ENCODE measurements around the gene ABCA4.

ABCA4 gene

GRCh38 chr1:94079989-94080388 lies 41.0 kb downstream of the ABCA4 start:
- DNase-seq = no peak

DNA sequence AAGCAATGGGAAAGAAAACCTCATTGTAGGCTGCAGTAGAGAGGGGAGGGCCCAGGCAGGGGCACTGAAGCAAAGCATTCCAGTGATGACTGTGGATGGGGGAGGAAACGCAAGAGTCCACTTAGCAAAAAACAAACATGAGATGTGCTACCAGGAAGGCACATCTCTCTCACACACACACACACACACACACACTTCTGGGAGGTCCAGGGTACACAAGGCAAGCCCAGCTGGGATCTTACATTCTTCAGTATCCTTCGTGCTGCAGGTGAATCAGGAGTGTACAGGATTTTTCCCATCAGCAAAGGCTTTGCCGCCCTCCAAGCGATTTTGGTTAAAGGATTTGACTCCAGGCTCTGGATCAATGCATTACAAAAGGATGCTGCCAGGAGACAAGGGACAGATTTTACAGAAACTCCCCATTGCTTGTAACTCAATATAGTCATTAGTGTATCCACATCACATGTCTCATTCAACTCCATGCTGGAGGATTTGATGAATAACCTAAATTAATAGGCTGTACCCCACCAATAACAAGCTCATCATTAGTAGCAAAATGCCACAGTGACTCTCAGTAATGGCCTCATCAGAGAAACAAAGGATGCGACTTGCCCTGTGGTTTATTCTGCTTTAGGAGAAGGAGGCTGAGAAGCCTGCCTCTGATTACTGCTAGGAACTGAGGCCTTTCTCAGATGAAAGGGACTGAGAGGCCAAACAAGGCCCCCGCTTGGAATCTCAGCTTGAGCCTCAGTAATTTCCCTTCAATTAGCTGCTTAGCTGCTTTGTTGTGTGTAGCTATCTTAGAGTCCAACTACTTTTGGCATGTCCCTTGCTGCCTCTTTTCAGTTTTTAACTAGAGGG lies 41.6 kb downstream of the ABCA4 start:
- DNase-seq = no peak

- DNase-seq = no peak
These were observed 48.0 kb downstream of the ABCA4 start for GRCh38 chr1:94072840-94073522.

- no peak for DNase-seq
These were observed 49.0 kb downstream of the ABCA4 start for GRCh38 chr1:94071976-94072375.

DNA sequence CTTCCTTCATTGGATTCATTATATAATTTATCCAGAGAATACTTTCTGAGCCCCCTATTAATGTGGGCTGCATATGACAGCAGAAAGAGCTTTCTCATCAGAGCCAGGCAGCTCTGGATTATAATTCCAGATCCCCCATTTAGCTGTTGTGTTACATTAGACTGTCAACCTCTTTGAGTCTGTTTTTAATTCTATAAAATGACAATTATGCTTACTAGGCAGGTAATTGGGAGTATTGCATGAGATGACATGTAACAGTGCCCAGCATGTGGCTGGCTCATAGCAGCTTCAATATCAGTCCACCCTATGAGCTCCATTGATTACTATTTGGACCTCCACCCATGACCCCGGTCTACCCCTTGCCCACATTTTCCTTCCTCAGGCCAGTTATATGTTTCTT lies 49.6 kb downstream of the ABCA4 start:
- no peak for DNase-seq

DNA sequence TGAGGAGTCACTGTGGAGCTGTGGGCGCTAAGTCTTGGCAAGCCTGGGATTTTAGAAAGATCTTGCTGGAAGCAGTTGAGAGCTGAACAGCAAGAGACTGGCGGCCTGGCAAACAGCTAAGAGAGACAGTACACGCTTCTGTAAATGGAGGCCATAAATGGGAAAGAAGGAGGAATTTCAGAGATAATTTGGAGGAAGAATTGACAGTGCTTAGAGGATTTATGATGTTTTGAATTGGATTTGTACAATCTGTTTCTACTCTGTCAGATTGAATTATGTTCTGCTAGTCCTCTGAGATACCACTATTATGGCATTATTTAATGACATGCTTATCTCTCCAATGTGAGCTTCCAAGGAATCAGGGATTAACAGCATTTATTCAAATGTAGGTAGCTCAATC lies 50.1 kb downstream of the ABCA4 start:
- no peak for DNase-seq

- no peak for DNase-seq
These were observed 51.0 kb downstream of the ABCA4 start for GRCh38 chr1:94069919-94070285.

DNA sequence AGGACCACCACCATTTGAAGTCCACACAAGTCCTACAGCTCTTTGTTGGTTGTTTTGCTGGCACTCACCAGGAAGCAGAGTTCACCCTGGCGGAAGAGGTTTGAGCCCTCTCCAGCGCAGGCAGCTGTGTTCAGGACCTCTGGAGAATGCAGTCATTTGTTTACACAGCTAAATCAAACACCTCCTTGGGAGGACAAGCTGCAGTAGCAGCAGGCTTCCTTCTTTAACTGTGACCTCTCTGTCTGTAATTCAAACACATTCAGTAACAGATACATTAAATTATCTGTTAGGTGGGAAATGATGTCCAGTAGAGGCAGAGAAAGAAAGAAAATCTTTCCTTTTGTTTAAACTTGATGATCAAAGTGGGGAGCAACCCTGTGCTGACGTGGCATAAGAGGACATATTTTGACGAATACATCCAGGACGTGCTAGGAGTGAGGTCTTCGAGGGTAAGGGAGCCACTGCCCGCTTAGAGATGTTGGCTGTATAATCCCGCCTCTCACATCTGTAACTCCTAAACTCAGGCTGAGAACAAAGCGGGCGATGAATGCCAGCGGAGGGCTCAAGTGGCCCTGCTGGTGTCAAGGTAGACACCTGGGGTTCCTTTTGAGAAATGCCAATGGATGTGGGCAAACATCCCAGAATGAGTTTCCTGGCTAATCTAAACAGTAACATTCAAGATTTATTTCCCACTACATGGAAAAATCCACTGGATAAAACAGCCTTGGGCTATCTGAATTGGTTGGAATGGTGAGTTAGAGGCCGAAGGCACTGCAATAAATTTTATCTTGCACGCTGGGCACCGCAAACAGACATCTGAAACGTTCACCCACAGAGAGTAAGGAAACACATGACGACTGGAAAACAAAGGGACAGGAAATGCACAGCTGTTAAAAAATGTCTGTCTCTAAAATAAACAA lies 51.7 kb downstream of the ABCA4 start:
- no peak for DNase-seq

DNA sequence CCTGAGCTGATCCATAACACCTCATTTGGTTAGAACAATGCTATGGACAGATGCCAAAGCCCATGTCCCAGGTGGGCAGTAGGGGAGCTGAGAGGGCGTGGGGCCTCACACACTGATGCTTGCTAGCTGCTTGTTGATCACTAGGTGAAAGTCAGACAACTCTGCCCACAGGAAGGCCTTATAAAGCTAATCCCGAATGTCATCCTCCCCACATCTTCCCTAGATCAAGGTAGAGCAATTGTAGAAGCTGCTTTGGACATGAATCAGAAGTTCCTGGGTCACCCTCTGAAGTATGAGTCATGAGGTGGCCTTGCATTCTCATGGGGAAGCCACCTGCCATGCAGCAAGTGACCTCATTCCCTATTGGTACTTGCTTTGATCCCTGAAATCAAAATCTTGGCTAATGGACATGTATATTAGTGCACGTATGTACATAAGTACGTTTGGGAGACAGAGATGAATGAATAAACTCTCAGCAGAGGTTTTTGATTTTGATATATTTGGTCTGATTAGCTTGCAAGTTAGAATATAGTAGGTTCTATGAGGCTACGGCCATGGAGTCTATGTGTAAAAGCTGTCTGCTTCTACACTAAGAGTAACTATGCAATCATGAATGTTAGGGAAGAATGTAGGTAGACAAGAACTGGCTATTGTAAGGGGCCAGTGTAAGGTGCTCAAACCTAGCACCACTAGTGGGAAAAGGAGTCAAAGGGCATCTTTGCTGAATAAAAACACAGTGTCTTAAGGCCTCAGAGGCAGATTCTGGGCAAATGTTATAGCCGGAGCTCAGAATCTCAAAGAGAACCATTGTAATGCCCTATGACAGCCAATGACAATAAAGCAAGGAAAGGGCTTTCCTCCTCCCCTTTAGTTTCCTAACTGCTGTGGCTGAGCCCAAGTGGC lies 52.6 kb downstream of the ABCA4 start:
- DNase-seq = no peak

GRCh38 chr1:94067196-94067595 lies 53.8 kb downstream of the ABCA4 start:
- no peak for DNase-seq

GRCh38 chr1:94063379-94063778 lies 57.6 kb downstream of the ABCA4 start:
- no peak for DNase-seq

DNA sequence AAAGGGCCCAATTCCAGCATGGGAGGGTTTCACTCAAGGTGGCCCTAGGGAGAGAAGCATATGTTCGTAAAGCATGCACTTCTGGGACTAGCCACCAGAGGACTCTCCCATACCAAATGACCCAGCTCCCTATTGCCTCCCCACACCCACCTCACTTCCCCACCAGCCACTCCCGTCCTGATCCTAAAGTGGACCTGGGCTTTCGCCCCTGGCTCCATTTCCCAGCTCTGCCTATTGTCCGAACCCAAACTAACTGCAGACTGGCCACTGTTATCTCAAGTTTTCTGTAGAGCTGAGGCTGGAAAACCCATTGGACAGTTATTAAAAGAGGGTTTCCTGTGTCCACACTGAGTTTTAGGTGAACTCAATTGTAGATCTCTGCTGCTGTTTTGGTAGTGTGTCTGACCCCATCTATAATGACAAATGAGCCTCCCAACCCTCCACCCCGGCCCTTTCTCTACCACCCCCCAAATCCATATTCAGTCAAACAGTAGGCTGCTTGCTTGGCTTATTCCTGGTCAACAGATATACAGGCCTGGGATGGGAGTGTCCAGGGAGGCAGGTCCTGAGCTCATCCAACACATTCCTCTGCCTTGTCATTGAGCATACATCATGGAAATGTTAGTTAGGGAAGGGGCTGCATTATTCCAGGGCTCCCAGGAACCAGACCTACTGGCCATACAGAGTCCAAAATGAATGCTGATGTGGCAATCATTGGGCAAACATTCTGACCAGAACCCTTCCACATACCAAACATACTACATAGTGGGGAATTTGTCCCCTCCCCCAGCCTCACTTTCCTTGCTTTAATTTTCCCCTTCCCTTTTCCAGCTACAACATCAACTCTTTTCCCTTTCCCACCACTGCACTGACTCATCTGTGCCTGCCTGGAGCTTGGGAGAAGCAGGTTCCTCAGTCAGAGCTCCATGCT lies 59.2 kb downstream of the ABCA4 start:
- DNase-seq = no peak

- no peak for DNase-seq
These were observed 60.2 kb downstream of the ABCA4 start for GRCh38 chr1:94060720-94061119.

GRCh38 chr1:94058766-94059165 lies 62.2 kb downstream of the ABCA4 start:
- DNase-seq = no peak

DNA sequence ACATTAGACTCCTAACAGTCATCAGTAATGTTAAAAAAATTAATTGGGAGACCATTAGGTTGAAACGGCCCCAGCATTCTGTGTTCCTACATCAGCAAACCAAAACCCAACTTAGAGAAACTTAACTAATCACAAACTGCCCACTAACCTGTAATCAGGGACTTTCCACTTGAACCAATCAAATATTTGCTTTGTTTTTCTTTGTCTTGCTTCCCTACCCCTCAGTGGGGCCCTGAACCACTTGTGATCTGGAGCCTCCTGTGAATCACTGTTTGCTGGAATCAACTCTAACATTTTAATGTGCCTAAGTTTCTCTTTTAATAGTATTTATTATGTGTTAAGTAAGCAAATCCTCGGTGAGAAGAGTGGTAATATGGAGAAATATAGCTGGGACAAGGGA lies 64.0 kb downstream of the ABCA4 start:
- no peak for DNase-seq

- no peak for DNase-seq
These were observed 64.8 kb downstream of the ABCA4 start for GRCh38 chr1:94056171-94056570.

- DNase-seq = no peak
These were observed 65.4 kb downstream of the ABCA4 start for GRCh38 chr1:94055459-94056122.

GRCh38 chr1:94050675-94051074 lies 70.3 kb downstream of the ABCA4 start:
- DNase-seq = no peak

DNA sequence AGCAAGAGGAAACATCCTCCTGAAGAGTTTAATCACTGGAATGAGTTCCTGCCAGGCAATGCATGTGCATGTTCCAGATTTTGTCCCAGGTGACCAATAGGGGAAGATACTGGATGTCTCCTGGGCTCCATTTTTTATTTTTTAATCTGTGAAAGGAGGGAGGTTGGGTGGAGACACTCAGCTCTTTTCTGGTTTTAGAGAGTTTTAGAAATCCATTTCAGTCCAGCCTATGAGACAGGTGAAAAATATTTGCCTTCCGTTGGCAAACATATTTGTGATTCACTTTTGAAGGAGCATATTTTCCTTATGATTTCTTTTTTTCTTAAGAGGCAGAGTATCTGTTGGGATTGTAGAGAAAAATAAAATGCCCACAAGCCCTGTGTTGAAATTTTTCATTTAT lies 70.7 kb downstream of the ABCA4 start:
- no peak for DNase-seq

GRCh38 chr1:94049791-94050190 lies 71.2 kb downstream of the ABCA4 start:
- no peak for DNase-seq

Data from T-helper 9 cell (primary cell).